HAP-1 (cell line): ENCODE measurements around the gene GCK.

ENCODE experiments used
- DNase-seq, 2 experiments: peaks; one replicate each; pipeline ENCODE4 v3.0.0-alpha.2; 2016 to 2020; ENCODE audit warnings: low spot score in 2 of 2
- H3K27me3 ChIP-seq: fragments of 250-450 bp; sonication (Bioruptor Pico); 2 replicates; pipeline ENCODE4 v1.5.1; 2020; ENCODE audit warnings: low read depth, mild to moderate bottlenecking, moderate library complexity
- H3K36me3 ChIP-seq: fragments of 250-450 bp; sonication (Bioruptor Pico); replicated peaks from 2 replicates; pipeline ENCODE4 v1.5.1; 2020; ENCODE audit warnings: mild to moderate bottlenecking
- H3K4me1 ChIP-seq: fragments of 250-450 bp; sonication (Bioruptor Pico); 2 replicates; pipeline ENCODE4 v1.5.1; 2020; ENCODE audit warnings: mild to moderate bottlenecking
- H3K4me3 ChIP-seq: fragments of 250-450 bp; sonication (Bioruptor Pico); 2 replicates; pipeline ENCODE4 v1.5.1; 2020; ENCODE audit warnings: mild to moderate bottlenecking, moderate library complexity
- H3K9me3 ChIP-seq: fragments of 250-450 bp; sonication (Bioruptor Pico); 2 replicates; pipeline ENCODE4 v1.5.1; 2020; ENCODE audit warnings: mild to moderate bottlenecking, moderate library complexity
- in situ Hi-C: fragments of 300-500 bp; cut with MboI; formaldehyde crosslinking; loops from 3 replicates; pipeline ENCODE4 v1.14.3; 2020; ENCODE audit warnings: low sequenced_read_pairs, inconsistent platforms, mixed read lengths

The GCK gene

GRCh38 chr7:44226396-44226753, 37.1 kb upstream of the GCK start:
- H3K4me1 ChIP-seq = no peaks in the 10 kb centered on the region

GRCh38 chr7:44225566-44226395, 36.5 kb upstream of the GCK start:
- Histone ChIP-seq H3K36me3 (no peaks in the 10 kb centered on the region), H3K4me1 (no peaks in the 10 kb centered on the region), H3K9me3 (no peaks in the 10 kb centered on the region), H3K4me3 (no peak overlapping the region), H3K27me3 (peaks cover 24% of the 10 kb centered on the region)
- in situ Hi-C loops = no loop called here
- no peak for DNase-seq

More at GRCh38 chr7:44226396-44226753, 37.1 kb upstream of the GCK start:
- no peak for DNase-seq
- no peaks in the 10 kb centered on the region for H3K9me3 ChIP-seq
- no peaks in the 10 kb centered on the region for H3K36me3 ChIP-seq
- in situ Hi-C loops = no loop called here
- peaks cover 24% of the 10 kb centered on the region for H3K27me3 ChIP-seq
- H3K4me3 ChIP-seq = no peak overlapping the region

- Histone ChIP-seq H3K9me3 (no peaks in the 10 kb centered on the region), H3K4me3 (no peak overlapping the region), H3K36me3 (no peaks in the 10 kb centered on the region), H3K27me3 (peaks cover 24% of the 10 kb centered on the region), H3K4me1 (no peaks in the 10 kb centered on the region)
- in situ Hi-C loops = no loop called here
- DNase-seq = no peak
Observed at GRCh38 chr7:44224974-44225565, 35.8 kb upstream of the GCK start.

GRCh38 chr7:44224080-44224973, 35.1 kb upstream of the GCK start:
- Histone ChIP-seq H3K4me1 (no peaks in the 10 kb centered on the region), H3K4me3 (no peak overlapping the region), H3K9me3 (no peaks in the 10 kb centered on the region), H3K36me3 (no peaks in the 10 kb centered on the region), H3K27me3 (peaks cover 24% of the 10 kb centered on the region)
- in situ Hi-C loops = no loop called here
- no peak for DNase-seq

GRCh38 chr7:44223362-44224079, 34.3 kb upstream of the GCK start:
- no peak for DNase-seq
- no peak overlapping the region for H3K4me3 ChIP-seq
- H3K27me3 ChIP-seq = peaks cover 24% of the 10 kb centered on the region
- no peaks in the 10 kb centered on the region for H3K36me3 ChIP-seq
- no peaks in the 10 kb centered on the region for H3K9me3 ChIP-seq
- in situ Hi-C loops = no loop called here
- no peaks in the 10 kb centered on the region for H3K4me1 ChIP-seq

DNA sequence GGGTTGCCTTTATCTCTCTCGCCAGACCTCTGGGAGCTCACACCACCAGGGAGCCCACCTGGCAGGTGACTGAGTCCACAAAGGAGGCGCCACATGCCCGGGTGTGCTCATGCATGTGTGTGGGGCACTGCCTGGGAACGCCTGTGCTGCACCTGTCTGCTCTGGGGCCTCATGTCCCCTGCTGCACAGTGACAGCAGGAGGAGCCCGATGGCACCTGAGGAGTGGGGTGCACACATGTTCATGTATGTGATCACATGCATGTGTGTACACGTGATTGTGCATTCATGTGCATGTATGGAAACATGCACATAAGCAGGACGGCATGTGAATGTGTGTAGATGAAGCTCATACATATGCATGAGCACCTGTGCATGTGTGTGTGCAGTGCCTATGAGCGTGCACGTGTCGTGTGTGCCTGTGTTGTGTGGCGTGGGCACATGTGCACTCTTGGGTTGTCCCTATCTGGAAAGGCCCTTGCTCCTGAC, 33.6 kb upstream of the GCK start:
- H3K9me3 ChIP-seq = no peaks in the 10 kb centered on the region
- in situ Hi-C loops = no loop called here
- peaks cover 19% of the 10 kb centered on the region for H3K27me3 ChIP-seq
- H3K36me3 ChIP-seq = no peaks in the 10 kb centered on the region
- no peak for DNase-seq
- H3K4me3 ChIP-seq = no peak overlapping the region
- H3K4me1 ChIP-seq = no peaks in the 10 kb centered on the region

GRCh38 chr7:44222074-44222473, 32.8 kb upstream of the GCK start:
- Histone ChIP-seq H3K27me3 (peaks cover 19% of the 10 kb centered on the region), H3K9me3 (no peaks in the 10 kb centered on the region), H3K36me3 (no peaks in the 10 kb centered on the region), H3K4me1 (no peaks in the 10 kb centered on the region), H3K4me3 (no peak overlapping the region)
- in situ Hi-C loops = no loop called here
- DNase-seq = no peak

DNA sequence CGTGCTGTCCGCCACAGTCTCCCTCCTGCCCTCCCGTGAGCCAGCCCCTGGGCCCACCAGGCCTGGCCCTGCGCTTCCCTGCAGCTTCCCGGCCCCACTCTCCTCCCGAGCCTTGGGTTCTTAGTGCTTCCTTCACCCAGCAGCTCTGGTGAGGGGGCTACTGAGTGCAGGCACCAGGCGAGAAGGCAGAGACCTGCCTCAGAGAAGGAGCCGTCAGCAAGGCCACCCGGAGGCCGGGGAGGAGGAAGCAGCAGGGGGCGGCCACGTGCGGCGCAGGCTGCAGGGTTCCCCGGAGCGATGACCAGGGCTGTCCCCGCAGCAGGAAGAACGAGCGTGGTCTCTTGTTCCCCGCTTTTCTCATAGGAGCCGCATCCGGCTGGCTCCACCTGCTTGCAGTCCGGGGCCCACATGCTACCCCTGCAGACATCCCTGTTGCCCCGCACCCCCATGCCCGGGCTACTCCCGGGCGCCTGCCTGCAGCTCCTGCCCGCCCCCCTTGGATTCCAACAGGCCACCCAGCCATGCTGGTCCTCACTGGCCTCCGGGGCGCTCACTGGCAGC, 32.1 kb upstream of the GCK start:
- Histone ChIP-seq H3K27me3 (peaks cover 18% of the 10 kb centered on the region), H3K4me1 (no peaks in the 10 kb centered on the region), H3K36me3 (no peaks in the 10 kb centered on the region), H3K9me3 (no peaks in the 10 kb centered on the region), H3K4me3 (no peak overlapping the region)
- no peak for DNase-seq
- in situ Hi-C loops = no loop called here

GRCh38 chr7:44220358-44221112, 31.3 kb upstream of the GCK start:
- Histone ChIP-seq H3K4me3 (no peak overlapping the region), H3K27me3 (peaks cover 10% of the 10 kb centered on the region), H3K4me1 (no peaks in the 10 kb centered on the region), H3K36me3 (no peaks in the 10 kb centered on the region), H3K9me3 (no peaks in the 10 kb centered on the region)
- no peak for DNase-seq
- in situ Hi-C loops = no loop called here

- no peak overlapping the region for H3K4me3 ChIP-seq
- peaks cover 6% of the 10 kb centered on the region for H3K27me3 ChIP-seq
- in situ Hi-C loops = no loop called here
- no peak for DNase-seq
- no peaks in the 10 kb centered on the region for H3K4me1 ChIP-seq
- H3K9me3 ChIP-seq = no peaks in the 10 kb centered on the region
- no peaks in the 10 kb centered on the region for H3K36me3 ChIP-seq
Observed at GRCh38 chr7:44220046-44220357, 30.8 kb upstream of the GCK start.

- H3K36me3 ChIP-seq = no peaks in the 10 kb centered on the region
- no peak for DNase-seq
- H3K4me1 ChIP-seq = no peaks in the 10 kb centered on the region
- H3K4me3 ChIP-seq = no peak overlapping the region
- in situ Hi-C loops = no loop called here
- H3K27me3 ChIP-seq = peaks cover 1% of the 10 kb centered on the region
- no peaks in the 10 kb centered on the region for H3K9me3 ChIP-seq
Observed at GRCh38 chr7:44219371-44220045, 30.3 kb upstream of the GCK start.

DNA sequence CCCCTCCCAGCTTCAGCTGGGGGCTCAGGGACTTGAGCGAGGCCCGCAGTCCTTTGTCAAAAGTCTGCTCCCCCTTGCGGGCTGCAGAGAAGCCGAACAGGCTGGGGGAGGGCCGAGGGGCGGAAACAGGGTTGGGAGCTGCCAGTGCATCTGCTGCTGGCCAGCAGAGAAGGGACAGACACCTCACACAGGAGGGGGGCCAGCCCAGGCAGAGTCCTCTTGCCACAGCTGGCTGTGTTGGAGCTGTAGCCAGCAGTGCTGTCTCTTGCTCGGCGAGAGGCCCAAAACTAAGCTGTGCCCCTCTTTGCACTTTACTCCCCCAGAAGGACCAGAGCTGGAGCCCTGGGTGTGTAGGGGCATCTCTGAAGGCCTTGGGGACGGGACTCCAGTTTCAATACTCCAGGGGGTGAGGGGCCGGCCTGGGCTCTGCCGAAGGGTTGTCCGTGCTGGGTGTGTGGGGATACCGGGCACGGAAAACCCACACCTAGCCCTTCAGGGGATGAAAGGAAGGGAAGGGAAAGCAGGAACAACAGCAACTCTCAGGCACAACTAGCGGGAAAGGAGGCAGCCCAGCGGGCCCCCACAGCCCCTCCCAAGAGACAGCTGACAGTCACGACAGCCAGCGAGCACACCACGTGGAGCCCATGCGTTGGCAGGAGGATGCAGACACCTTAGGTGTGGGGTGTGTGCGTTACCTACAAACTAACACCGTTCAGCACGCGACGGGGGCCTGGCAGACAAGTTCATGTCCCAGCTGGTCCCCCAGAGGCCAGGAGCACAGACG, 29.4 kb upstream of the GCK start:
- DNase-seq = no peak
- Histone ChIP-seq H3K9me3 (no peaks in the 10 kb centered on the region), H3K4me1 (no peaks in the 10 kb centered on the region), H3K27me3 (no peaks in the 10 kb centered on the region), H3K4me3 (no peak overlapping the region), H3K36me3 (no peaks in the 10 kb centered on the region)
- in situ Hi-C loops = no loop called here
